PFSK-1 (cell line): ENCODE data around the gene SPHK2.

Experiments used
- FOXP2 ChIP-seq: optimal IDR thresholded peaks from 2 replicates; pipeline ENCODE3; 2011; ENCODE audit warnings: borderline replicate concordance, control low read depth, inconsistent platforms; ENCODE audit not compliant: insufficient read depth; ENCODE audit errors: extremely low read length, extremely low read depth
- POLR2AphosphoS5 ChIP-seq: IDR thresholded peaks from 2 replicates; pipeline ENCODE4 v1.6.1; 2012; ENCODE audit warnings: low read depth, mild to moderate bottlenecking, control low read depth, low read length, moderate library complexity
- SIN3A ChIP-seq: IDR thresholded peaks from 2 replicates; pipeline ENCODE4 v1.6.1; 2012; ENCODE audit warnings: mild to moderate bottlenecking, low read length, moderate library complexity, borderline replicate concordance; ENCODE audit not compliant: insufficient read depth
- TAF1 ChIP-seq: IDR thresholded peaks from 2 replicates; pipeline ENCODE4 v1.6.1; 2012; ENCODE audit warnings: low read length, control low read depth, borderline replicate concordance; ENCODE audit not compliant: insufficient read depth
- TF ChIP-seq, protein P1 (sequence below), 2 experiments: IDR thresholded peaks; 2 replicates each; pipeline versions ENCODE4 v1.6.1 to v1.8.0; 2011 to 2012; ENCODE audit warnings: low read depth in 2 of 2, low read length in 2 of 2, control low read depth in 1 of 2, inconsistent platforms in 1 of 2, mild to moderate bottlenecking in 1 of 2, moderate library complexity in 1 of 2; ENCODE audit not compliant: insufficient read depth in 1 of 2

The SPHK2 gene

DNA sequence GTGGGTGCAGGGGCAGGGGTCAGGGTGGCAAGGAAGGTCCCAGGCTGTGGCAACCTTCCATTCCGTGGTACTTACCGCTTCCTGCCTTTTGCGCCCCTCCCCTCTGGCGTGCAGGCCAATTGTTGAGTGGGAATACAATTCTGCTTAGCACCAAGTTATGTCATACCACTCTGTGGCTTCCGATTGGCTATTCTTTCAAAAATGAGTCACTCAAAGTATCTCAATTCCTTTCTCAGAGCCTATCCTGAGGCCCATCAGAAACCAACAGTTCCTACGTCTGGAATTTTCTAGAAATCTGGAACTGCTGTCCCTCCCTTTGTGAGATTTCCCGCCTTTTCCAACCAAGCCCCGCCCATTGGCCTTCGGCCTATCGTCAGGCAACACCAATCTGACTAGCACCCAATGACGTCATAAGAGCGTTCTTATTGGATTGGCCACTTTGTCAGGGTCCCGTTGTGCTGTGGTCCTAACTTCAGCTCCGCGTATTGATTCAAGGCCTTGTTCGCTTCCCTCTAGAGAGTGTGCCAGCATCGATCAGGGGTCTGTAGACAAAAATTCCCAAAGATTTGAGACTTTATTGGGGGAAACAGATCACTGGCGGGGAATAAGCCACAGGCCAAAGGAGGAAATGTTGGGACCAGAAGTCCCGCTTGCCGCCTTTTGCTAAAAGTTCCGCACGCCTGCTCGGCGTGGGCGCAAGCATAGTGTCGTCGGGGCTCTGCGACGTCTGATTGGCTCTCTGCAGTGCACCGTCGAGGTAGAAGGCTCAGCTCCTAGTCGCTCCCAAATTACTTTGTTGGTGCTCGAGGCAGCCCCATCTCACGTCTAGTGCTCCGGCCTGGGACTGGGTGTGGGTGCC is 41.8 kb downstream of the SPHK2 start:
- TF ChIP-seq FOXP2 (no peak), TAF1 (no peak), SIN3A (no peak), POLR2AphosphoS5 (no peak)
- TF ChIP-seq, protein P1, sequence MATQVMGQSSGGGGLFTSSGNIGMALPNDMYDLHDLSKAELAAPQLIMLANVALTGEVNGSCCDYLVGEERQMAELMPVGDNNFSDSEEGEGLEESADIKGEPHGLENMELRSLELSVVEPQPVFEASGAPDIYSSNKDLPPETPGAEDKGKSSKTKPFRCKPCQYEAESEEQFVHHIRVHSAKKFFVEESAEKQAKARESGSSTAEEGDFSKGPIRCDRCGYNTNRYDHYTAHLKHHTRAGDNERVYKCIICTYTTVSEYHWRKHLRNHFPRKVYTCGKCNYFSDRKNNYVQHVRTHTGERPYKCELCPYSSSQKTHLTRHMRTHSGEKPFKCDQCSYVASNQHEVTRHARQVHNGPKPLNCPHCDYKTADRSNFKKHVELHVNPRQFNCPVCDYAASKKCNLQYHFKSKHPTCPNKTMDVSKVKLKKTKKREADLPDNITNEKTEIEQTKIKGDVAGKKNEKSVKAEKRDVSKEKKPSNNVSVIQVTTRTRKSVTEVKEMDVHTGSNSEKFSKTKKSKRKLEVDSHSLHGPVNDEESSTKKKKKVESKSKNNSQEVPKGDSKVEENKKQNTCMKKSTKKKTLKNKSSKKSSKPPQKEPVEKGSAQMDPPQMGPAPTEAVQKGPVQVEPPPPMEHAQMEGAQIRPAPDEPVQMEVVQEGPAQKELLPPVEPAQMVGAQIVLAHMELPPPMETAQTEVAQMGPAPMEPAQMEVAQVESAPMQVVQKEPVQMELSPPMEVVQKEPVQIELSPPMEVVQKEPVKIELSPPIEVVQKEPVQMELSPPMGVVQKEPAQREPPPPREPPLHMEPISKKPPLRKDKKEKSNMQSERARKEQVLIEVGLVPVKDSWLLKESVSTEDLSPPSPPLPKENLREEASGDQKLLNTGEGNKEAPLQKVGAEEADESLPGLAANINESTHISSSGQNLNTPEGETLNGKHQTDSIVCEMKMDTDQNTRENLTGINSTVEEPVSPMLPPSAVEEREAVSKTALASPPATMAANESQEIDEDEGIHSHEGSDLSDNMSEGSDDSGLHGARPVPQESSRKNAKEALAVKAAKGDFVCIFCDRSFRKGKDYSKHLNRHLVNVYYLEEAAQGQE (IDR thresholded peaks at IDR 0.05; ENCODE audit: insufficient read depth in 1 of 2, low read depth in 2 of 2, low read length in 2 of 2): no peak

DNA sequence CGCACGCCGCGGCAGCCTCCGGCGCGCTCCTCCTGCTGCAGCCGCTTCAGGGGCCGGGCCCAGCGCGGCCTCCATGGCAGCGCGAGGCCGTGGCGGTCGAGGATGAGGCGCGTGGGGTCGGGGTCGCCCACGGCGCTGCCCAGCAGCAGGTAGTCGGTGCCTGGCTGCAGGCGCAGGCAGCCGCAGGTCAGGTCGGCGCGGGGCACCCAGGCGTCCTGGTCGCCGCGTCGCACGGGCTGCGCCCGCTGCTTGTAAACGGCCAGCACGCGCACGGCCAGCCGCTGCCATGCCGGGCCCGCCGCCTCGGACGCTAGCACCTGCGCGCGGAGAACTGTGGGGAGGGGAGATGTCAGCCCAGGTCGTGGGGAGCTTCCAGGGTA is 42.4 kb downstream of the SPHK2 start:
- TF ChIP-seq FOXP2: no peak
- TF ChIP-seq, protein P1 (IDR thresholded peaks at IDR 0.05; ENCODE audit: insufficient read depth in 1 of 2, low read depth in 2 of 2, low read length in 2 of 2): no peak
- no peak for TF ChIP-seq POLR2AphosphoS5
- no peak for TF ChIP-seq SIN3A
- no peak for TF ChIP-seq TAF1

DNA sequence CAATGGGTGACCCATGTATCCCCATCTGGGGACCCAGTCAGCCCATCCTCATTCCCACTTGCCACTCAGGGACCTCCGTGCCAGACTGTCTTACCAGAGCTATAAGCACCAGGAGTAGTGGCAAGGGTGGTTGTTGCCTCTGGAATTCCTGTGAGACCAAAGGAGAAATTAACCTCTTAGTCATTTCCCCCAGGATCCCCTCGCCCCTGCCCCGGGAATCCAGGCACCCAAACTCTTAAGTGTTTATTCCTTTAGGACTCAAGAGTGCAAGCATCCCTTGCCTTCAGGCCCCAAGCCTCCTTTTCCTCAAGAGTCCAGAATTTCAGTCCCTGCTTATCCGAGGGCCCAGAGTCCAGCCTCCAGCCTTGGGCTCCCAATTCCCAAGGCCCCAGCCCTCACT is 44.4 kb downstream of the SPHK2 start:
- no peak for TF ChIP-seq TAF1
- TF ChIP-seq POLR2AphosphoS5: no peak
- no peak for TF ChIP-seq SIN3A
- no peak for TF ChIP-seq FOXP2
- TF ChIP-seq, protein P1 (IDR thresholded peaks at IDR 0.05; ENCODE audit: insufficient read depth in 1 of 2, low read depth in 2 of 2, low read length in 2 of 2): no peak

DNA sequence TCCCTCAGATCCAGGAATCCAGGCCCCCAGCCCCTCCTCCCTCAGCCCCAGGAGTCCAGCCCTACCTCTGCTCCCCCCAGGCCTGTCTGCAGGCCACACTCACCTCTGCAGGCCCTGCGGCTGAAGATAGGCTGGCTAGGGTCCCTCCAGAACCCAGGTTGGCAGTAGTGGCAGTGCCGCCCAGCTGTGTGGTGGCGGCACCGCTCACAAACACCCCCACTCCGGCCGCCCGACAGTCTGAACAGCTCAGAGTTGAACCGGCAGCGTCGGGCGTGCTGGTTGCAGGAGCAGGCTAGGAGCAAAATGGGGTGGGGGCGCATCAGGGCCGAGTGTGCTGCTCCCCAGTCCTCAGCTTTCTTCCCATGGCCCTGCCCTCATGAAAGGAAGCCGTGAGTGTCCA is 45.2 kb downstream of the SPHK2 start:
- no peak for TF ChIP-seq FOXP2
- TF ChIP-seq, protein P1 (IDR thresholded peaks at IDR 0.05; ENCODE audit: insufficient read depth in 1 of 2, low read depth in 2 of 2, low read length in 2 of 2): no peak
- no peak for TF ChIP-seq TAF1
- TF ChIP-seq POLR2AphosphoS5: no peak
- no peak for TF ChIP-seq SIN3A

DNA sequence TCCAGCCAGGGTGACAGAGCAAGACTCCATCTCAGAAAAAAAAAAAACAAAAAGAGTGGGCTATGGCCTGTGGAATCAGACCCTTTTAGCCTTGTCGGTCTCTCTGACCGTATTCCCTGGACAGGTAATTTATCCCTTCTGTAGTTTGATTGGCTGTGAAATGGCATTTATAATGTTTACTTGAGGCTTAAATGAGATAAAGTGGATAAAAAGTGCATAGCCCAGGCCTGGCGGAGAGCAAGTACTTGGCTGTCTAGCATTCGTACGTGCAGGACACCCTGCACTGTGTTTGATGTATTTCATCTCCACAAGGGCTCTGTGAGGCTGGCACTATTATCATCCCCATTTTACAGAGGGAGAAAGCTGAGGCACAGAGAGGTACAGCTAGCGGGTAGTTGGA is 46.5 kb downstream of the SPHK2 start:
- TF ChIP-seq TAF1: no peak
- TF ChIP-seq, protein P1 (IDR thresholded peaks at IDR 0.05; ENCODE audit: insufficient read depth in 1 of 2, low read depth in 2 of 2, low read length in 2 of 2): no peak
- no peak for TF ChIP-seq SIN3A
- TF ChIP-seq FOXP2: no peak
- no peak for TF ChIP-seq POLR2AphosphoS5
